ENCODE results near the gene RAB31. TPM values are rescaled to one million over a fixed set of nuclear protein-coding genes. Genes with fewer than 3 reads are reported as not detected.

The RAB31 gene
- total and polyA plus RNA-seq, 2 donors from 2014 or later: 17.3 to 77.1 TPM

DNA sequence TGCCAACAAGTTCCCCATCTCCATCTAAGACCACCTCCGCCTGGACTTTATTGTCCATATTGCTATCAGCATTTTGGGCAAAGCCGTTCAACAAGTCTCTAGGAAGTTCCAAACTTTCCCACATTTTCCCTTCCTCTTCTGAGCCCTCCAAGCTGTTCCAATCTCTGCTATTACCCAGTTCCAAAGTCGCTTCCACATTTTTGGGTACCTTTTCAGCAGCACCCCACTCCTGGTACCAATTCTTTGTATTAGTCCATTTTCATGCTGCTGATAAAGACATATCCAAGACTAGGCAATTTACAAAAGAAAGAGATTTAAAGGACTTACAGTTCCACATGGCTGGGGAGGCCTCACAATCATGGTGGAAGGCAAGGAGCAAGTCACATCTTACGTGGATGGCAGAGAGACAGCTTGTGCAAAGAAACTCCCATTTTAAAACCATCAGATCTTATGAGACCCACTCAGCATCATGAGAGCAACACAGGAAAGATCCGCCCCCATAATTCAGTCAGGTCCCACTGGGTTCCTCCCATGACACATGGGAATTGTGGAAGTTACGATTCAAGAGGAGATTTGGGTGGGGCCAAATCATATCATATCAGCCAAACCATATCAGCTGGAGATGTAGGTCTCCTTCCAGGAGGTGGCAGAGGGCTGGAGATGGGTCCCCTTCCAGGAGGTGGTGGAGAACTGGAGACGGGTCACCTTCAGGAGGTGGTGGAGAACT is 157.8 kb downstream of the RAB31 start:
- H3K4me1 ChIP-seq (ENCODE audit: control insufficient read depth in 2 of 3, insufficient read depth in 2 of 3, low read depth in 1 of 3, low read length in 3 of 3): no peaks in the 10 kb centered on the region
- no peak for FAIRE-seq

DNA sequence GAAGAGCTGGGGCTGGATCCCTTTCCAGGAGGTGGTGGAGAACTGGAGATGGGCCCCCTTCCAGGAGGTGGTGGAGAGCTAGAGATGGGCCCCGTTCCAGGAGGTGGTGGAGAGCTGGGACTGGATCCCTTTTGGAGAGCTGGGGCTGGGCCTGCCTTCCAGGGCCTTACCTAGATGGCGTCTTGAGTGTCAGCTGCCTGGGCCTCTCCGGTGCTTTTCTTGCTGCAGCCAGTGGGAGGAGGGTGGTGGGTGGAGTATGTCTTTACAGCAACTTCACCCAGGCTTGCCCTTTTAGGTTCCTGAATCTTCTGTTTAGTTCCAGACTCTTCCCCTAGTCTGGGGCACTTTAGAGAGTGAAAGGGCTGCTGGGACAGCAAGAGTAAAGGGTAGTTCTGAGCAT is 158.5 kb downstream of the RAB31 start:
- FAIRE-seq (no peak), DNase-seq (no peak)
- no peak overlapping the region for H3K9ac ChIP-seq (ENCODE audit: low read length in 3 of 3)
- no peaks in the 10 kb centered on the region for H3K9me3 ChIP-seq (ENCODE audit: control insufficient read depth in 2 of 3, insufficient read depth in 1 of 3, low read length in 3 of 3)
- TF ChIP-seq, protein P1, sequence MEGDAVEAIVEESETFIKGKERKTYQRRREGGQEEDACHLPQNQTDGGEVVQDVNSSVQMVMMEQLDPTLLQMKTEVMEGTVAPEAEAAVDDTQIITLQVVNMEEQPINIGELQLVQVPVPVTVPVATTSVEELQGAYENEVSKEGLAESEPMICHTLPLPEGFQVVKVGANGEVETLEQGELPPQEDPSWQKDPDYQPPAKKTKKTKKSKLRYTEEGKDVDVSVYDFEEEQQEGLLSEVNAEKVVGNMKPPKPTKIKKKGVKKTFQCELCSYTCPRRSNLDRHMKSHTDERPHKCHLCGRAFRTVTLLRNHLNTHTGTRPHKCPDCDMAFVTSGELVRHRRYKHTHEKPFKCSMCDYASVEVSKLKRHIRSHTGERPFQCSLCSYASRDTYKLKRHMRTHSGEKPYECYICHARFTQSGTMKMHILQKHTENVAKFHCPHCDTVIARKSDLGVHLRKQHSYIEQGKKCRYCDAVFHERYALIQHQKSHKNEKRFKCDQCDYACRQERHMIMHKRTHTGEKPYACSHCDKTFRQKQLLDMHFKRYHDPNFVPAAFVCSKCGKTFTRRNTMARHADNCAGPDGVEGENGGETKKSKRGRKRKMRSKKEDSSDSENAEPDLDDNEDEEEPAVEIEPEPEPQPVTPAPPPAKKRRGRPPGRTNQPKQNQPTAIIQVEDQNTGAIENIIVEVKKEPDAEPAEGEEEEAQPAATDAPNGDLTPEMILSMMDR (IDR thresholded peaks at IDR 0.05; ENCODE audit: borderline replicate concordance, extremely low read depth, insufficient read depth): no peak
- H3K4me1 ChIP-seq (ENCODE audit: control insufficient read depth in 2 of 3, insufficient read depth in 2 of 3, low read depth in 1 of 3, low read length in 3 of 3): no peaks in the 10 kb centered on the region
- H3K4me3 ChIP-seq (ENCODE audit: low read length in 3 of 3): no peak overlapping the region
- intact Hi-C loops (cut with DNase I): no loop called here
- H3K36me3 ChIP-seq (ENCODE audit: control insufficient read depth in 2 of 3, insufficient read depth in 3 of 3, low read length in 3 of 3): no peaks in the 10 kb centered on the region
- no peaks in the 10 kb centered on the region for H3K27me3 ChIP-seq (ENCODE audit: control insufficient read depth, insufficient read depth, low read length)
- H3K27ac ChIP-seq (ENCODE audit: low read depth in 2 of 2, low read length in 2 of 2): no peak overlapping the region

More for the DNA sequence above, 157.8 kb downstream of the RAB31 start:
- no peak overlapping the region for H3K27ac ChIP-seq (ENCODE audit: low read depth in 2 of 2, low read length in 2 of 2)
- TF ChIP-seq, protein P1 (IDR thresholded peaks at IDR 0.05; ENCODE audit: borderline replicate concordance, extremely low read depth, insufficient read depth): no peak
- no peaks in the 10 kb centered on the region for H3K27me3 ChIP-seq (ENCODE audit: control insufficient read depth, insufficient read depth, low read length)
- no peak overlapping the region for H3K4me3 ChIP-seq (ENCODE audit: low read length in 3 of 3)
- intact Hi-C loops (cut with DNase I): no loop called here
- no peaks in the 10 kb centered on the region for H3K36me3 ChIP-seq (ENCODE audit: control insufficient read depth in 2 of 3, insufficient read depth in 3 of 3, low read length in 3 of 3)
- no peaks in the 10 kb centered on the region for H3K9me3 ChIP-seq (ENCODE audit: control insufficient read depth in 2 of 3, insufficient read depth in 1 of 3, low read length in 3 of 3)
- H3K9ac ChIP-seq (ENCODE audit: low read length in 3 of 3): no peak overlapping the region
- DNase-seq: no peak

DNA sequence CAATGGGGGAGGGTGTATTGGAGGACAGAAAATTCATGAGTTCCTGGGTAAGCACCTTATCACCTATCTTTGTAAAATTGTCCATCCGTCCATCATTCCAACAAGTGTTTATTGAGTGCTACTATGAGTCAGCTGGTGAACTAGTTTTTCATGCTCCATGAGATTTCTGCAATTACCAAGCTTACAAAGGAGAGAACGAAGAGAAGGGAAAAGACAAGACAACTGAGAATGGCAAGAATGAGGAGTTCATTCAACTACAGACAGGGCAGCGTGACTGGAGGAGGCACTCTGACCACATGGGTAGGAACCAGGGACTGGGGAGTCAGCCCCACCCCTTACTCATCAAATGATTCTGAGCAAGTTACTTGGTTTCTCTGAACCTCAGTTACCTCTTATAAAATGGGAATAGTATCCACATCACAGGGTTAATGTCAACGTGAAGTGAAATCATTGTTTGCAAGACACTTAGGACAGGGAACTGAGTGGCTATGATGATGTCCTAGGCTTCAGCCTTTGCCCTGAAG is 159.0 kb downstream of the RAB31 start:
- TF ChIP-seq, protein P1 (IDR thresholded peaks at IDR 0.05; ENCODE audit: borderline replicate concordance, extremely low read depth, insufficient read depth): no peak
- H3K27me3 ChIP-seq (ENCODE audit: control insufficient read depth, insufficient read depth, low read length): no peaks in the 10 kb centered on the region
- H3K27ac ChIP-seq (ENCODE audit: low read depth in 2 of 2, low read length in 2 of 2): no peak overlapping the region
- FAIRE-seq (no peak), DNase-seq (no peak)
- H3K9ac ChIP-seq (ENCODE audit: low read length in 3 of 3): no peak overlapping the region
- intact Hi-C loops (cut with DNase I): no loop called here
- no peaks in the 10 kb centered on the region for H3K9me3 ChIP-seq (ENCODE audit: control insufficient read depth in 2 of 3, insufficient read depth in 1 of 3, low read length in 3 of 3)
- H3K36me3 ChIP-seq (ENCODE audit: control insufficient read depth in 2 of 3, insufficient read depth in 3 of 3, low read length in 3 of 3): no peaks in the 10 kb centered on the region
- H3K4me1 ChIP-seq (ENCODE audit: control insufficient read depth in 2 of 3, insufficient read depth in 2 of 3, low read depth in 1 of 3, low read length in 3 of 3): no peaks in the 10 kb centered on the region
- H3K4me3 ChIP-seq (ENCODE audit: low read length in 3 of 3): no peak overlapping the region
